Chondrocyte (in vitro differentiated cells): ENCODE results near the gene ARVCF. TPM values are rescaled to one million over a fixed set of nuclear protein-coding genes. Genes with fewer than 3 reads are reported as not detected.

ENCODE experiments used
- DNase-seq: peaks from one replicate; pipeline ENCODE4 v3.0.0; 2021; ENCODE audit warnings: mixed read lengths, low spot score
- H3K27ac Mint-ChIP-seq: one replicate; pipeline ENCODE4 v1.8.0; 2021; ENCODE audit warnings: mild to moderate bottlenecking, moderate library complexity, mixed read lengths; ENCODE audit not compliant: unreplicated experiment
- H3K27me3 Mint-ChIP-seq: 2 replicates; pipeline ENCODE4 v1.8.0; 2021; ENCODE audit warnings: low read depth, mixed read lengths
- H3K36me3 Mint-ChIP-seq: 2 replicates; pipeline ENCODE4 v1.8.0; 2021; ENCODE audit warnings: low read depth, mixed read lengths
- H3K4me1 Mint-ChIP-seq: 2 replicates; pipeline ENCODE4 v1.8.0; 2021; ENCODE audit warnings: low read depth, mild to moderate bottlenecking, mixed read lengths
- H3K4me3 Mint-ChIP-seq: one replicate; pipeline ENCODE4 v1.8.0; 2021; ENCODE audit warnings: mild to moderate bottlenecking, moderate library complexity, mixed read lengths; ENCODE audit not compliant: unreplicated experiment
- H3K9me3 Mint-ChIP-seq: 2 replicates; pipeline ENCODE4 v1.8.0; 2021; ENCODE audit warnings: low read depth, mixed read lengths
- CTCF ChIP-seq: fragments of 200-600 bp; sonication (generic); IDR thresholded peaks from 2 replicates; pipeline ENCODE4 v1.5.0; 2021; ENCODE audit warnings: antibody characterized with exemption, mild to moderate bottlenecking, moderate library complexity
- total RNA-seq: library from RNA; stranded (reverse); gene quantifications from 3 replicates; pipeline ENCODE4 v1.2.1, GENCODE V29; 2021

ARVCF gene
- total RNA-seq, 1 donor from 2014 or later, result 24.2 TPM

- H3K4me3 Mint-ChIP-seq, result no peak overlapping the region
- peak overlapping the region; percentile 55 for H3K27ac Mint-ChIP-seq
- no peaks in the 10 kb centered on the region for H3K27me3 Mint-ChIP-seq
- H3K36me3 Mint-ChIP-seq, result no peaks in the 10 kb centered on the region
- no peak for TF ChIP-seq CTCF
- DNase-seq, result no peak
- no peaks in the 10 kb centered on the region for H3K9me3 Mint-ChIP-seq
- peaks cover 48% of the 10 kb centered on the region for H3K4me1 Mint-ChIP-seq
Measured at GRCh38 chr22:19994851-19995610, 21.6 kb downstream of the ARVCF start.

- no peaks in the 10 kb centered on the region for H3K27me3 Mint-ChIP-seq
- H3K27ac Mint-ChIP-seq, result no peak overlapping the region
- no peak for TF ChIP-seq CTCF
- H3K36me3 Mint-ChIP-seq, result no peaks in the 10 kb centered on the region
- DNase-seq, result no peak
- no peak overlapping the region for H3K4me3 Mint-ChIP-seq
- peaks cover 48% of the 10 kb centered on the region for H3K4me1 Mint-ChIP-seq
- H3K9me3 Mint-ChIP-seq, result no peaks in the 10 kb centered on the region
Measured at GRCh38 chr22:19993926-19994325, 22.7 kb downstream of the ARVCF start.

GRCh38 chr22:19992921-19993355 is 23.7 kb downstream of the ARVCF start:
- Mint-ChIP-seq H3K4me1 (peaks cover 42% of the 10 kb centered on the region), H3K4me3 (no peak overlapping the region), H3K27me3 (no peaks in the 10 kb centered on the region), H3K27ac (no peak overlapping the region), H3K36me3 (no peaks in the 10 kb centered on the region), H3K9me3 (no peaks in the 10 kb centered on the region)
- DNase-seq, result peak; percentile 69
- TF ChIP-seq CTCF, result no peak

- H3K27ac Mint-ChIP-seq, result no peak overlapping the region
- TF ChIP-seq CTCF, result no peak
- no peaks in the 10 kb centered on the region for H3K9me3 Mint-ChIP-seq
- peak; percentile 67 for DNase-seq
- no peaks in the 10 kb centered on the region for H3K27me3 Mint-ChIP-seq
- H3K4me3 Mint-ChIP-seq, result no peak overlapping the region
- peaks cover 42% of the 10 kb centered on the region for H3K4me1 Mint-ChIP-seq
- no peaks in the 10 kb centered on the region for H3K36me3 Mint-ChIP-seq
Measured at GRCh38 chr22:19992481-19992911, 24.1 kb downstream of the ARVCF start.

- H3K4me3 Mint-ChIP-seq, result no peak overlapping the region
Measured at GRCh38 chr22:19991645-19992451, 24.8 kb downstream of the ARVCF start.

More at GRCh38 chr22:19991645-19992451, 24.8 kb downstream of the ARVCF start:
- DNase-seq, result peak; percentile 86
- TF ChIP-seq CTCF, result no peak
- Mint-ChIP-seq H3K9me3 (no peaks in the 10 kb centered on the region), H3K27ac (peak overlapping the region; percentile 68), H3K4me1 (peaks cover 42% of the 10 kb centered on the region), H3K36me3 (no peaks in the 10 kb centered on the region), H3K27me3 (no peaks in the 10 kb centered on the region)
